CD1c-positive myeloid dendritic cell (primary cell): ENCODE measurements around the gene ZNF124.
"Not testable (repeated sequence)": the region's sequence is repeated elsewhere in the genome, so short reads cannot be mapped to it uniquely, and the experiment has no call there.

Experiments used
- DNase-seq: peaks from one replicate; pipeline ENCODE4 v3.0.0-alpha.2; 2016; ENCODE audit errors: extremely low spot score

ZNF124 gene

DNA sequence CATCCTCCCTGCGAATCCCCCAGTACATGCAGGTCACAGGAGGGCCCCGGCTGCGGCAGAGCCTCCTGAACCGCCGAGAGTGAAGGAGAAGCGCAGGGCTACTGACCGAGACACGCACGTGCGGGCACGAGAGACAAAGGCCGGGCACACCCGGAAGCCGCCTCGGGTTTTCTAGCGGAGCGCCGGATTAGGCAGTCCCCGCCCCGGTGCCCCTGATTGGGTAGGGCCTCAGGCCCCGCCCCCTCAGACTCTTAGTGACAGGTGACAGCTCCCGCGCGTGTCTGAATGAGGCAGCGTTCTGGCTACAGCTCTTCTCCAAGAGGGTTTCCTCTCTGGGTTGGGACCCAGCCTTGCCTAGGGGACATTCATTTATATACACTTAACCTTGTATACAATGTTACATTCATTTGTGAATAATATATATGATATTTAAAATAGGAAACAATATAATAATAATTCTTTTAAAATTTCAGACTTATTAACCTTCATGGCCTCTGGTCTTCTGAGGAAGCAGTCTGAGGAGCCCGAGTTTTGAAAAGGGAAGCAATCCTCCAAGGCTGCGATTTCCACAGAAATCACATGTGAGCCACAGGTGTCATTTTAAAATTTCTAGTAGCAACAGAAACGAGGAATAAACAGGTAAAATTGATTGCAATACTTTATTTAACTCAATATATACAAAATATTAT, at the start of gene ZNF124:
Gene ZNF124 (minus strand): TSS at position 146 of the 689 bp plus-strand sequence. CDS start 143 bp downstream, at position 3.
- peak; percentile 75 for DNase-seq

DNA sequence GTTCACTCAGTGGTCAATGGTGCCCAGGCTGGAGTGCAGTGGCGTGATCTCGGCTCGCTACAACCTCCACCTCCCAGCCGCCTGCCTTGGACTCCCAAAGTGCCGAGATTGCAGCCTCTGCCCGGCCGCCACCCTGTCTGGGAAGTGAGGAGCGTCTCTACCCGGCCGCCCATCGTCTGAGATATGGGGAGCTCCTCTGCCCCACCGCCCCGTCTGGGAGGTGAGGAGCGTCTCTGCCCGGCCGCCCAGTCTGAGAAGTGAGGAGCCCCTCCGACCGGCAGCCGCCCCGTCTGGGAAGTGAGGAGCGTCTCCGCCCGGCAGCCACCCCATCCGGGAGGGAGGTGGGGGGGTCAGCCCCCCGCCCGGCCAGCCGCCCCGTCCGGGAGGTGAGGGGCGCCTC, 48.5 kb upstream of the ZNF124 start:
- DNase-seq, result not testable (repeated sequence)

DNA sequence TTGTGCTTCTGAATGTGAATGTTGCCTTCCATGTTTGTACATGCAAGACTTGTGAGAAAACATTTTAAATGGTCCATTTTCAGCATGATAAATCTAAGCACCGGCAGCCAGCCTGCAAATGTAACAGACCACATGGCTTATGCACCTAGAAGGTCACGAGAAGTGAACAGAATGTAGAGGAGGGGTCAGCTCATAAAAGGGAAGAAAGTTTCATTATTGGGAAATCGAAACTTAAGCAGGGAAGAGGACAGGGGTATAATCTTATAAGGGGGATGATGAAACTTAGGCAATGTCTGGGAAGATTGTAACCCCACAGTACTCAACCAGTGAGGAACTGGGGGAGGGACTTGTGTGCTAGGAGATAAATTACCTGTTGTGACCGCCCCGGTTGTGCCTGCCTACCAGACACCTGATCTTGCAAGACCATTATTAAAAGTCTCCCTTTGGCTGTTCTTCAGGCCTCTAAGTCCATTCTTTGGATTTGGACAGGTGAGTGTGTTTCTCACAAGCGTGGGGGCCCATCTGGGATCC, 46.4 kb upstream of the ZNF124 start:
- peak; percentile 11 for DNase-seq

DNA sequence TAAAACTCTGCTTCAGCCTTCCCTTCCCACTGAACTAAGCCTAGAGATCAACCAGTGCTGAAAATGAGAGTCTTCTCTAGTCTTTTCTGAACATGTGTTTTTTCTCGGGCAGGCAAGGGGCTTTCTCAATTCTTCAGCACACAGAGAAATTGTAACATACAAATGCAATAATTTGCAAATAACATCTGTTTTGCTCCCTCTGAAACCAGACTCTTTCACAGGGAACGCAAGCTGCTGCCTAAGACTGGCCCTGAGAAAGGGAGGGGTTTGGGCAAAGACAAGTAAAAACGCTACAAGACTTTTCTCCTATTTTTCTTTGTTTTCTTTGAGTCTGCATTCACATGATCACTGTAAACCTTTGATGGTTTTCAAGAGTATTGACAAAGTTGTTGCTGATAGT, 44.4 kb upstream of the ZNF124 start:
- DNase-seq, result no peak

DNA sequence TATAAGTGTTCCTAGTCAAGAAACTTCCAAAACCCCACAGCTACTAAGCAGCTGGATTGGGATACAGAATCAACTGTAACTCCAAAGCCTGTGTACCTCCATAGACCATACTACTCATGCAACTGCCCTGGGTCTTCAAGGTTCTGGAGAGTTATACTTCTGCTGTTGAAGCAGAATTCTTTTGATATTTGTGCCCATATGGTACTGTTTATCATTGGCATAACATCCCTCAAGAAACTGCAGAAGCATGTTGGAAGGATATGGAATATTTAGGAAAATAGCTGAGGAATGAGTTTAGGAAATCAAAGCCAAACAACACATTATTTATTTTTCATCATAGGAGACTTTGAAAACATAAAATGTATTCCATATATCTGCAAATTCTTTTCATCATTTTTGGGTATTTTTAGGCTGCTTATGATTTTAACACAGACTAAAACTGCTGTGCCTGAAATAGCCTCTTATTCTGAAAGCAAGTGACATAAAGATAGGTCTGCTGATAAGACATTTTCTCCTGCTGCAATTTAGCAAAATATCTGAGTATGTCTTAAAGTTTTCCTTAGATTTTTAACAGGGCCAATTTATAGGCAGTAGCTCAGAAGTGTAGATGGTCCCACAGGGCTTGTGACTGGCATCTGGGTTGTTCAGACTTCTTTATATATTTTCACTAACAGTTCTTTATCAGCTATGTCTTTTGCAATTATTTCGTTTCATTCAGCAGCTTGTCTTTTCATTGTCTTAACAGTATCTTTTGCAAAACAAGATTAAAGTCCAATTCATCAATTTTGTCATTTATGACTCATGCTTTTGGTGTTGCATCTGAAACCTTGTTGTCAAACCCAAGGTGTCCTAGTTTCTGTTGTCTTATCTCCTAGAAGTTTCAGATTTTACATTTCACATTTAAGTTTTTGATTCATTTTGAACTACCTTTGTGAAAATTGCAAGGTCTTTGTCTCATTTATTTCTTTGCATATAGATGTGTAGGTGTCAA, 41.1 kb upstream of the ZNF124 start:
- DNase-seq, result no peak

DNA sequence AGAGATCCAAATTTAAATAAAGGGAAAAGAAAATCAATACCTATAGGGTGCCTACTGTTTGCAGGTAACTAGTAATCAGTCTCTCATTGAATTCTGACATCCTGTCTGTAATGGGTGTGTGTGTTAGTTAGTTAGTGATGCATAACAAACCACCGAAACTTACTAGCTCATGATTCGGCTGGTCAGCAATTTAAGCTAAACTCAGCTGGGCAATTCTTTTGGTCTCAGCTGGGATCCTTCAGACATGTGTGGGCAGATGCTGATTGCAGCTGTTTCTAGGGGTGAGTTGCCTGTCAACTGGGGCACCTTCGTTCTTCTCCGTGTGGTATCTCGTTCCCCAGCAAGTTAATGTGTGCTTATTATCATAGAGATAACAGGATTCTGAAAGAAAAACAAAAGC, 40.2 kb upstream of the ZNF124 start:
- DNase-seq, result no peak

DNA sequence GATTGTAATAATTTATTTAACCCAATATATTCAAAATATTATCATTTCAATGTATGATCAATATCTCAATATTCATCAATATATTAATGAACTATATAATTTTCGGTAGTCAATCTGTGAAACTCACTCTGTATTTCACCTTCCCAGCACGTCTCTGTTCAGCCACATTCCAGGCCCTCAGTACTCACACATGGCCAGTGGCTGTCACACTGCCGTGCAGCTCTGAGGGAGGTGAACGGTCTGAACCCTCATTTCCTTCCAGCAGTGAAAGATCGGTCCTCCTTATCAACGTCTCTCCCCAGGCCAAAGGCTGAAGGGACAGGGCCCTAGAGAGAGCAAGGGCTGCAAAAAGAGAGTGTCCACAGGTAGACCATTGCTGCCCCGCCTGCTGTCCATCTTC, 39.5 kb upstream of the ZNF124 start:
- DNase-seq, result no peak

DNA sequence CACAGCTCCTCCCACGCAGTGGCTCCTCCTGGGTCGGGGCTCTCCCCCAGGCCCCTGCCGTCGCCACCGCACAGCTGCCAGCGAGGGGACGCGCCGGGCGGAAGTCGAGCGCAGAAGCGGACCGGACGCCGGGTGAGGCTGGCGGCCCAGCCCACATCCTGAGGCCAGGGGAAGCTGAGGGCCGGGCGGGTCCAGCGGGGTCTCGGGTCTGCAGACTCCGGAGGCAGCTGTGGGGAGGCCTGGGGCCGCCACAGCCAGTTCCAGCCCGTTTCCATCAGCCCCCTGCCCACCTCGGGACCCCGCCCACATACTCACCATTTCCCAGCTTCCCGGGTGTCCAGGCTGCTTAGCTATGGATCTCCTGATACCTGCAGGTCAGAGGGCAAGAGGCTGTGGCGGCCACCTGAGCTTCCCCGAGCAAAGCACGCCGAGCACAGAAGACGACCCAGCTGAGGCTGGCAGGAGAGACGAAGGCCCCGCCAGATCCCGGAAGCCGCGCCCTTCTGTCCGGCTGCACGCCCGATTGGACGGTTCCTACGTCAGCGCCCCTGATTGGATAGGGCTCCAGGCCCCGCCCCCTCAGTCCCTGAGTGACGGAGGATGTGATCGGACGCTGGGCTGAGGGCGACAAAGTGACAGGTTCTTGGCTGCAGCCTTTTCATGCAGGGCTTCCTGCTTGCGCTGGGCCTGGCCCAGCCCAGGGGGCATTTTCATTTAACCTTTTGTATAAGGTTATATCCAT, 38.7 kb upstream of the ZNF124 start:
- DNase-seq, result peak; percentile 98

DNA sequence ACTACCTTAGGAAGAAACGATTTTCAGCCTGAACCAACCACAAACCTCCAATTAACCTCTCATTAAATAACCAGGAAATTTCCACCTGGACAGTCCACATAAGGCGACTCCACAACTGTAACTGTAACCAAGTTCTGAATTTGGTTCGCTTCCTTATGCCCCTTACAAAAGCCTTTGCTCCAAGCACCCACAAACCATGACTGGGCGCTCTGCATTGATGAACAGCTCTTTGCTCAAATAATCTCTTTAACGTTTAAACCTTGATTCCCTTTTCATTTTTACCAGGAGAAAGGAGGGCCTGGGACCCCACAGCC, 38.2 kb upstream of the ZNF124 start:
- no peak for DNase-seq

DNA sequence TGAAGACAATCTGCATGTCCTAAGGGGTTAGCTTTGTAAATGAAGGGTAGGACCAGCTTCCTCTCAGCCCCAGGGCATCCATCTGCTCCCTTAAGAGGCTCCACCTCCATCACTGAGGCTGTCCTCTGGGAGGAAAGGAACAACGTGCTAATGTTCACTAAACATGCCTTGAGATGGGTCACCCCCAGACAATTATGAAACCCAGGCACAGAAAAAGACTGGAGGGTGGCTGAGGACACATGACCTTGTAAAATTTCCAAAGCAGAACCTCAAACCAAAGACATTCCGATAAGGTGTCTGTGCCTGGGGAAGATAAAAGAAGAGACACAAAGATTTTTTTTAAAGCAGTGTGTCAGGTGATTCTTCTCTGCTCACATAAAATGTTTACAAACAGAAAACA, 37.6 kb upstream of the ZNF124 start:
- peak; percentile 12 for DNase-seq

DNA sequence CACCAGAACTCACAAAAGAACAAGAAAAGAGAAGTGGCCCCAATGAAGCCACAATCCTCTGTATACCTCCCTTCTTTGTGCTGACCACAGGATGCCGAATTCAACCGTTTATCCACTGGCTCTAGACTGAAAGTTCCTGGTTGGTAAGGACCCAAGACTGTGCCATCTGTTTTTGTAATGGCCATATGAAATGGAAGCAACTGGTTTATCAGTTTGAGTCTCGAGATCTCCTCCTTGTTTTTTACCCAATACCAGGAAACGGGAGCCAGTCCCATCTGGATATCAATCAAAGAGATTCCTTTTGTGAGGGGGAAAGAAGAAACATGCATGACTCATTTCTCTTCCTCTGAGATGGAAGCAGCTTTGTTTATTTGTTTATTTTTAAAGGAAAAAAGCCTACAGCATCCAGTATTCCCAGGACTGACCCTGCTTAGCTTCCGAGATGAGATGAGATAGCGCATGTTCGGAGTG, 32.4 kb upstream of the ZNF124 start:
- DNase-seq, result no peak

DNA sequence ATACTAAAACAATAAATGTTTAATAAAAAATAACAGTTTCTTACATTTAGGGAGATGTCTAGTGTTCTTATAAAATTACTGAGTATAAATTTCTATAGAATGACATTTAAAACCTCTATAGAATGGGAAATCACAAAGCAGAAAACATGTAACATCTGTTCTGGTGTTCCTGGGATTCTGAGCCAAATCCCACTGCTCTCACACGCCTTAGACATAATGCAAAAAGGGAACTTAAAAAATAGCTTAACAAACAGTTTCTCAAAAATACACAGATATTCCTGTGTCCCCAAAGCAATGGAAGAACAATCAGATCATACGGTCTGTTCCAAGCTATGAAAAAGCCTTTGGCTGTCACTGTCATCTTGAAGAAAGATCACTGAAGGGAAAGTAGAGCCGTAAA, 27.0 kb upstream of the ZNF124 start:
- DNase-seq, result no peak

DNA sequence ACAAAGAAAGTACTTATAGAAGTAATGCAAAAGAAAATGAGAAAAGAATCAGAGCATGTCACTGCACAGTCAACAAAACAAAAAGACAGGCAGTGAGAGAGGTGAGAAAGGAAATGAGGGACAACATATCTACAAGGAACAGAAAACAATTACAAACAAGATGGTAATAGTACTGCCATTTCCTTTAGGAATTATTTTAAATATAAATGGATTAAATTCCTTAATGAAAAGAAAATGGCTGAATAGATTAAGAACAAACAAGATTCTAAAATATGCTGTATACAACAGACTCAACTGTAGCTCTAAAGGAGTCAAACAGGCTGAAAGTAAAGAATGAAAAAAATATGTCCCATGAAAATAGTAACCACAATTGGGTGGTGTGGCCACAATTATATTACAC, 22.1 kb upstream of the ZNF124 start:
- DNase-seq, result no peak

DNA sequence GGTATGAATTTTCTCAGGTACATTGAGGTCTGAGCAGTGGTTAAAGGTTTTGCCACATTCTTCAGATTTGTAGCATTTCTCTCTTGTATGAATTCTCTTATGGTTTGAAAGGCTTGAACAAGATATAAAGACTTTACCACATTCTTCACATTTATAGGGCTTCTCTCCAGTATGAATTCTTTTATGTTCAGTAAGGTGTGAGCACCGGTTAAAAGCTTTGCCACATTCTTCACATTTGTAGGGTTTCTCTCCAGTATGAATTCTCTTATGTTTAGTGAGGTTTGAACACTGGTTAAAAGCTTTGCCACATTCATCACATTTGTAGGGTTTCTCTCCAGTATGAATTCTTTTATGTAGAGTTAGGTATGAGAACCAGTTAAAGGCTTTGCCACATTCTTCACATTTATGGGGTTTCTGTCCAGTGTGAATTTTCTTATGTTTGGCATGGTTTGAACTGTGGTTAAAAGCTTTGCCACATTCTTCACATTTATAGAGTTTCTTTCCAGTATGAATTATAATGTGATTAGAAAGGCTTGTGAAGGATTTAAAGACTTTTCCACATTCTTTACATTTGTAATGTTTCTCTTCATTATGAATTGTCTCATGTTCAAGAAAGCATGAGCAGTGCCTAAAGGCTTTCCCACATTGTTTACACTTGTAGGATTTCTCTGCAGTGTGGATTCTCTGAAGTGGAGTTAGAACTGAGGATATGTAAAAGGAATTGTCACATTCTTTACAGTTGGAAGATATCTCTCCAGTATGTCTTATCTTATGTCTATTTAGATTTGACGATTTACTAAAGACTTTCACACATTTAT, 18.4 kb upstream of the ZNF124 start:
- no peak for DNase-seq

DNA sequence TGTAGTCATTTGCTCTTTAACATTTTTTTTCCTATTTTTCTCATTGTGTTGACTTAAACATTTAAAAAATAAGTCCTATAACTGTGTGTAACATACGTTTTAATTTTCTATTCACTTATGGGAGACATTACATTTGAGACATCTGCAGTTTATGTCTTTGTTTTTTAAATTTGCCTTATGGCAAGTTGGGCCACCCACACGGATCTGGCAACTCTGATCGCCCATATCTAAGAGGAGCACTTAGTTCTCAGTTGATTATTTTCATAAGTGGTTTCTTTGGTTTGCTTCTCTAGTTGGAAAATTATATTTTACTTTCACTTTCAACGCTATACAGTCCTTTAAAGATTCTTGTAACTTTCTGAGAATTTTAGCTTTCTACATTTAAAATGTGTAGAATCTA, 13.8 kb upstream of the ZNF124 start:
- no peak for DNase-seq

DNA sequence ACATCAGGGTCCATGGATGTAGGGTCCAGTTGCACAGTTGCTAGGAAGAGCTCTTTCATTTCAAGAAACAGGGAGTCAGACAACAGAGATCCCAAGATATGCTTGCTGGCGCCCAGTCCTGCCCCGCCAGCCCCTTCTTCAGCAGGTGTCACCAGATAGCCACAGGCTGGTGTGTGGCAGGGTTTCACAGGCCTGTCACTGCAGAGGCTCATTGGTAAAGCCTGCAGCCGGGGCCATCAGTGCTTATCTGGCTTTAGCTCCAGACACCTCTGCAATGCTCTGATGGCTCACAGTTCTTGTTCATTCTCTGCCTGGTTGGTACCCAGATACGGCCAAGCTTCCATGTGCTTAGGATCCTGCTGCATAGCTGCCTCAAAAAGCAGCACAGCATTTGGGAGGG, 12.4 kb upstream of the ZNF124 start:
- DNase-seq, result no peak

DNA sequence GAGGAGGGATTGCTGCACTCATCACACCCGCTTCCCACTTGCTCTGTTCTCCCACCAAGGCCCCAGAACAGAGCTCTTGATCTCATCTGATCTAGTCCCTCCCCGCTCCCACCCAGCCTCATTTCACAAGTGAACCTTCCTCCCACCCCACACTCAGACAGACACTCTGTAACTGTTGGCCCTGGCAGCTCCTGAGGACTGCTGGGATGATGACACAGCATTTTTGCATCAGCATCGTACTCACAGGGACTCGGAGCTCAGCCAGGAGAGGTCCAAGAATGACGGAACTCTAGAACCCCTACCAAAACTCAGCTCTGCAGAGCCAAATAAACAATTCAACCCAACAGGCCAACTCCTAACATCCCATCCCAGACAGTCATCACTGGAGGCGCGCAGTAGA, 11.2 kb upstream of the ZNF124 start:
- DNase-seq, result no peak

DNA sequence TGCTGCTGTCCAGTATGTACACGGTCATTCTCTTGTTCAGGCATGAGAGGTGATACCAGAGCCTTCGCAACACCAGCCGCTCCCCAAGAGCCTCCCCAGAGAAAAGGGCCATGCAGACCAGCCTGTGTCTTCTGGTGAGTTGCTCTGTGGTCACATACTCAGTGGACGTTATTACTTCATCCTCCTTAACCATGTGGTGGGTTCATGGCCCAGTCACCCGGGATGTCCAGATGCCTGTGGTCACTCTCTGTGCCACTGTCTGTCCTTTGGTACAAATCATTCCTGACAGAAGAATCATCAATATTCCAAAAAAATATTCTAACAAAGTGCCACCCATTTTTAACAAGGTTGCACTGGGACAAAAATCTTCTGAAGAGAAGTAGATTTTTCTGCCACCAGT, 8.8 kb upstream of the ZNF124 start:
- no peak for DNase-seq

DNA sequence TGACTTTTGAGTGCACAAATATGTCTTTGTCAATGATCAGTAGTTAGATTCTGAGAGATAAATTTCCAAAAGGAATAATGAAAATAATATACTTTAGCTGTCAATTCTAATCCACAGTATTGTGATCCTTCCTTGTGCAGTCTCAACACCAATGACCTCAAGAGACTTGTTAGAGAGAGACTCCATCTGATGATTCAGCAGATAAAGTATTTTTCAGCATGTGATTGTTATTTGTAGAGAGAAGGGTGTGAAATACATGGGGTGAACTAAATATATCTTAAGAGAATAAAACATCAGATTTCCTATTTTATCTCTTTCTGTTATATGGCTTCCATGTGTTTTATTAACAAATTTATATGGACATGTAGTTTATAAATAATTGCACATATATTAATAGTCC, 5.9 kb upstream of the ZNF124 start:
- DNase-seq, result no peak

DNA sequence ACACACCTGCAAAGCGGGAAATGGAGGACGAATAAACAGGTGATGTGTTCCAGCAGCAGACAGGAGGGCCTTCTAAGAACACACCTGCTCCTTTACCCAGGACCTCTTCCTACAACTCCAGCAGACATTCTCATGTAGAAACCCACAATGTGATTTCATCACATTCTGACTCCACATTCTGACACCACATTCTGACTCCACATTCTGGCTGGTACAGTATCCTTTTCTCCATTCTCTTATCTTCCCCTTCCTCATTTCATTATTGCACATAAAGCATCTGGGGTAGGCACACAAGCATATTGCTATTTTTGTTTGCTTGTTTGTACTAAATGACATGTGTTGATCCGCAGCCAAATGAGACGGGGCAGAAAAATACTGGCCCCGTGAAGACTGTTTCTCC, 3.6 kb upstream of the ZNF124 start:
- DNase-seq, result no peak

DNA sequence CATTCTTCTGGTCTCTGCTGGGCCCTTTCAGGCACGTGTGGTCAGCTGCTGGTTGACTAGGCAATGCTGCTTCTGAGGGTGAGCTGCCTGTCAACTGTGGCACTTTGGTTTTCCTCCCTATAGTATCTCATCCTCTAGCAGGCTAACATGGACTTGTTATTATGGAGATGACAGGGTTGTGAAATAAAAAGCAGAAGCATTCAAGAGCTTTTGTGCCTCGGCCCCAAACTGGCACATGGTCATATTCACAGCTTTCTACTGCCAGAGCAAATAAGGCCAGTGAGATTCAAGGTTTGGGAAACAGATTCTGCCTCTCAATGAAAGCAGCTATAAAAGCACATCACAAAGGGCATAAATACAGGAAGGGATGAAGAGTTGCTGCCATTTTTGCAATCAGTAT, 1.6 kb upstream of the ZNF124 start:
- DNase-seq, result no peak
